Jurkat, Clone E6-1 (cell line): ENCODE measurements around the gene MRPL48.
A peak's percentile ranks its signal among the peaks of the same experiment; 100 is the strongest.

ENCODE experiments used
- DNase-seq: peaks from one replicate; pipeline ENCODE4 v3.0.0-alpha.2; 2011; ENCODE audit warnings: low read depth, low spot score
- H3K4me3 ChIP-seq: 2 replicates; pipeline ENCODE4 v1.5.1; 2011; ENCODE audit warnings: mild to moderate bottlenecking, low read length, control low read depth, moderate library complexity

MRPL48 gene

DNA sequence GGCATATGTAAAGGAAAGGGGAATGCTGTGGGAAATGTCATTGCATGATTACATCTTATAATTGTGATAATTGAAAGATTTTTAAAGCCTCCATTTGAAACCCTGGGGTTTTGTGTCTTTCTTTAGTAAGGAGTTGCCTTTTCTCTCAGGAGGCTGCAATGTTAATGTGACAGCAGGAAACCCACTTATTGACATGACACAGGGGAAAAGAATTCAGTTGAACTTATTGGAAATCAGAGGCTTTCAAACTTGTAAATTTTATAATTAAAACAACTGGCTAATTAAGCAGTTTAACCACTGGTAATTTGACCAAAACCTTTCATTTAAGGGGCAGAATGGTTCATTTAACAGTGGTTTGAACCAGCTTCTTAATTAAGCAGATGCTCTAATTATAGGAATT is 31.2 kb downstream of the MRPL48 start:
- no peak for DNase-seq
- H3K4me3 ChIP-seq: no peak overlapping the region

DNA sequence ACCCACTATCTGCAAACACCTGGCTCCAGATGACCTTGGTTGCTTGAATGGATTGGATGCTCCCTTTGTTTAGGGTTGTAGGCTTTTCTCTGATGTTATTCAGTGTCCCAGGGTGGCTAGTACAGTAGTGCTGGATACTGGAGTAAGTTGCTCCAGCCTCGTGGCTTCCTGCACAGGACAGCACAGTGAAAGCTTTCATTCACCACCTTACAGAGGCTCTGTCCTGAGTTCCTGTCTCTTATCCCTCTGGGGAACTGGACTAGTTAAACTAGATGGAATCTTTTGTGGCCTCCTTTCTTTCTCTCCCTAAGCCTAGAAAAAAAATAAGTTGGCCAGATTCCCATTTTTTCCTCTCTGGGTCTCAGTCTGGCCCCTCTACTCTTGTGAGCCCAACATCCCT is 42.6 kb downstream of the MRPL48 start:
- no peak overlapping the region for H3K4me3 ChIP-seq

DNA sequence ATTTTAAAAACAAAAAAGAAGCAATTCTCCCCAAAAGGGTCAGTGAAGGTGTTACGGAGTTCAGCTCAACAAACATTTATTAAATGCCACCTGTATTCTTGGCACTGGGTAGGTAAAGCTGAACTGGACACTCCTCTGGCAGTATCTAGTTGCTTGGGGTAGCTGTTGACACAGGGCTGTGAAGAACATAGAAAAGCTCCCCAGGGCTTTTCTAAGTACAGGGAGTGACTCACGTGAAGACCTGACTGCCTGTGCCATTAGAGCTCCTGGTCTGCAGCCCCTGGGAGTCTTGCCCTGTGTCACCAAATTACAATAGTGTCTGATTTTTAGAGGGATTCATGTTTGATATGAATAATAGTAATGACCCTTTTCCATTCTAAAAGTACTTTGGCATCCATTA is 45.4 kb downstream of the MRPL48 start:
- no peak for DNase-seq
- H3K4me3 ChIP-seq: no peak overlapping the region

More for the DNA sequence above, 42.6 kb downstream of the MRPL48 start:
- no peak for DNase-seq

DNA sequence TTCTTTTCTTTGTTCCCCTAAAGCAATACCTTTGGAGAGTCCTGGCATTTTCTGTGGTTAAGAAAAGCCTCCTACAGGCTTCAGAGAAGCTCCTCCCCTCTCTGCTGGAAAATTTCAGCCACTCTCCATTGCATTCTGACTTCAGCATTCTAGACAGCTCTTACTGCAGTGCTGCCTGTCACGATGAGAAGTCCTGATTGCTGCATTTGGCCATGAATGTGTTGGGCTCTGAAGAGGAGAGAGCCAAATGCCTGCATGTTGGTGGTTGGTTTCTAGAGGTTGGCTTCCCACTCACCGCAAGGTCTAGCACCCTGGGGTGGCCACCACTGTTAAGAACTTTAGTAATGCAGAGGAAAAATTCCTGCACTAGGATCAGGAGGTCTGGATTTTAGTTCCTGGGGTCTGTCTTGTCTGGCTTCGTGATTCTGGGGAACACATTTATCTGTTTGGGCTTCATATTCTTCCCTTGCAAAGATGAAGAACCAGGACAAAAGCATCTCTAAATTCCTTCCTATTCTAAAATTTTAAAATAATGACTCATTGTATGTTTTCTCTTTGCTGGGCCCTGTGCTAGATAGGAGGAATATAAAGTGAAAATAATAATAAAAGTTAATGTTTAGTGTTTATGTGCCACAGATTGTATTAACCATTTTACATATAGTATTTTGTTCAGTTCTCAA is 50.9 kb downstream of the MRPL48 start:
- no peak for DNase-seq
- H3K4me3 ChIP-seq: no peak overlapping the region

DNA sequence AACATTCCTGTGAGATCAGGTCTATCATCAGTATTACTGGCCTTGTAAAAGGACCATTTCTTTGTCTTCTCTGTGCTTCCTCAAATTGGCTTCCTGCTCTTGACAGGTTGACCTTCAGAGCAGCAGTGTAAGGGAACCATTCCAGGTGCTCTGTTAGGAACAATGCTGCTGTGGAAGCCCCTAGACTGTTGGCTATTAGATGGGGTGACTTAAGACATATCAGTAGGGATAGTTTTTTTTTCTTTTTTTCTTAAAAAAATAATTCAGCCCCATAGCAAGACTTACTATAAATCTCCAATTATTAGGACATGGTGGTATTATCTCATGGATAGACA is 51.4 kb downstream of the MRPL48 start:
- no peak for DNase-seq
- H3K4me3 ChIP-seq: no peak overlapping the region

DNA sequence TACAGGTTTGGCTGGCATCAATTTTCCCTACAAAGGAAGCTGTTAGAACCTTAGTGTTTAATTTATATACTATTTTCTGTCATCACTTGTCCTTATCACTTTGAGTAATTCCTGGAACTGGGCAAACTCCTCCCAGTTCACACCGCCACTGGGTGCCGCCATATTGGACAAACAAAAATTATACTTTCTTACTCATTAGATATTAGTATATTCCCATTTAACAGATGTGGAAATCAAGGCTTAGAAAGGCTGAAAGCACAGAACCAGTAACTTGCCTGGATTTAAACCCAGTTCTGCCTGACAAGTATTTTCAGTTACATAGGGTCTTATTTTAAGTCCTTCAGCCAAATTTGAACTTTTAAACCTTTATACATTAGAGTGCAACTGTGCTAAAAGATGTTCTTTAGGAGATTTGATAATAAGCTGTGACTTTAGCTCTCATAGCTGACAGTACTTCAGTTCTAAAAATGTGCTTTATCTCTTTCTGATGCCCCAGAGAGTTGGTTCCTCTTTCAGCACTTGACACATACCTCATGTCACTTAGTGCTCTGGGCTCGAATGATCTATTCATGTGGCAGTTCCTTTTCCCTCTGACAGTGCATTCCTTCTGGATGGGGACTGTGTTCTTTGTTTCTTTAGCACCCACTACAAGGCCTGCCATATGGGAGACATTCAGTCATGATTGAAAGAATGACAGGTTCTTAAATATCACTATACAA is 63.5 kb downstream of the MRPL48 start:
- no peak overlapping the region for H3K4me3 ChIP-seq
- DNase-seq: no peak

DNA sequence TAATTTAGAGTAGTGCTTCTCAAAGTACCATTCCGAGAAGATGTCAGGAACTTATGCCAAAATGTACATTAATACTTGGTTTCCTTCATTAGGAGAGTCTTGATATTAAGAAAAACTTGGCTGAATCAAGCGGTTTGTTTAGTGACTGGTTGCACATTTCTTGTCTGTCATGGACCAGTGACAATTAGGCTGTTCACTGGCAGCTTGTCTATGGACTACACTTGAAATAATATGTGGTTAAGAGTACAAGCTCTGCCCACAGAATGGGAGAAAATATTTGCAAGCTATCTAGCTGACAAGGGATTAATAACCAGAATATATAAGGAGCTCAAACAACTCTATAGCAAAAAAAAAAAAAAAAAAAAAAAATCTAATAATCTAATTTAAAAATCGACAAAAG is 64.4 kb downstream of the MRPL48 start:
- no peak overlapping the region for H3K4me3 ChIP-seq
- DNase-seq: no peak

DNA sequence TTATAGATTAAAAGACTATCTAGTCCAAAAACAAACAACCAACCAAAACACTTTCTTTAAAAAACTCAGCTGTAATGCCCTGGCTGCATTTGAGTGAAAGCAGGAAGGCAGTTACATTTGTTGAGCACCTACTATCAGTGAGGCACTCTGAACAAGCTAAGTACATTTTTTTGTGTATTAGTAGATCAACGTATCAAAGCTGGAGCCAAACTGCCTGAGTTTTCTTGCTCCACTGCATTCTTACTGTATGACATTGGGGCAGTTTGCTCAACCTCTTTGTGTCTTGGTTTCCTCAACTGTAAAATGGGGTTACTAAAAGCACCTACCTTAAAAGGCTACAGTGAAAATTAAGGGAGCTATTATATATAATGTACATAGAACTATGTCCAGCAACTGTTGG is 67.0 kb downstream of the MRPL48 start:
- H3K4me3 ChIP-seq: no peak overlapping the region
- no peak for DNase-seq

DNA sequence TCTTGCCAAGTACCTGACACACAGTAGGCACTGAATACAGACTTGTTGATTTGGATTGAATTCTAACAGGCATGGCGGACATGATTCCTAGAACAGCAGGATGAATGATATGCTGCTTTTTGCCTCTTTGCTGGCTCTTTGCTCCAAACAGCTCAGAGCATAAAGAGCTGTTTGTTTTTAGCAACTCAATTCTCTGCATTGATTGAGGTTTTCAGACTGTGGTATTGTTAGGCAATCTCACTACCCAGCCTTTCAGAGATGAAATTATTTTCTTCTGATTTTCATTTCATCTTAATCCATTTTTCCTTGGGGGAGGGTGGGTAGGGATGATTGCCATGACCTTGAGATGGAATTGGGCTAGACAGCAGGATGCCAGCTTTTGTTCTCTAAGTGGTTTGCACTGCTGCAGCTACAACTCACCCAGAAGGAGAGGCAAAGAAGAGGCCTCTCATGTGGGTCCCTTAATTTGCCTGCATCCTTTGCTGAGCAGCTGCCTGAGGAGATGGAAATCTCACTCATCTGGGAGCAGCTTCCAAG is 68.4 kb downstream of the MRPL48 start:
- no peak overlapping the region for H3K4me3 ChIP-seq
- no peak for DNase-seq

DNA sequence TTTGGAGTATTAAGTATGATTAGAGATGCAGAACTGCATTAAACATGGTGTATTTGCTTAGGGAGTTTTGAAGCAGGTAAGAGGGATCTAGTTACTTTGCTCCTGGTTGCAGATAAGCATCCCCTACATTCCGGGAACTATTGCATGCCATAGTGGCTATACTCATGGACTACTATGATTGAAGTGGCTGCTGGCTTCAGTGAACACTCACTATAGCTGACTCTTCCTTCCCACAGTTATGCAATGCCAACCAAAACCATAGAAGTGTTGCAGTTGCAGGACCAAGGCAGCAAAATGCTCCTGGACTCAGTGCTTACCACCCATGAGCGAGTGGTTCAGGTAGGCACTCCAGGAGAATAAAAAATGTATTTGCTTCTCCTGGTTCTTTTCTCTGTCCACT is 72.0 kb downstream of the MRPL48 start:
- DNase-seq: no peak
- no peak overlapping the region for H3K4me3 ChIP-seq

DNA sequence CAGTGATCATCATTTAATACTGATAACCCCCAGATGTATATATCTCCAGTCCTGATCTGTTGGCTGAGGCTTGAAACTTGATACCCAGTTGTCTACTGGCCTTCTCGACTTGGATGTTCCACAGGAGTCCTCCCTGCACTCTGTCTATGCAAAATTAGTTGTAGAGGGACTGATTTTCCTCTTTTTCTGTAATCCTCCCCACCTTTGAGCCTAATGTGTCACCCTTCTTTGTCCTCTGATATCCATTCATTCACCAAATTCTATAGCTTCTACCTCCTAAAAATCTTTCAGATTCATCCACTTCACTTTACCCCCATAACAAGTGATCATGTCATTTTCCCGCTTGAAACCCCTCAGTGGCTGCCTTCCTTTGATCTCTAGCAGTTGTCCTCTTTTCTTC is 72.5 kb downstream of the MRPL48 start:
- no peak for DNase-seq
- no peak overlapping the region for H3K4me3 ChIP-seq

DNA sequence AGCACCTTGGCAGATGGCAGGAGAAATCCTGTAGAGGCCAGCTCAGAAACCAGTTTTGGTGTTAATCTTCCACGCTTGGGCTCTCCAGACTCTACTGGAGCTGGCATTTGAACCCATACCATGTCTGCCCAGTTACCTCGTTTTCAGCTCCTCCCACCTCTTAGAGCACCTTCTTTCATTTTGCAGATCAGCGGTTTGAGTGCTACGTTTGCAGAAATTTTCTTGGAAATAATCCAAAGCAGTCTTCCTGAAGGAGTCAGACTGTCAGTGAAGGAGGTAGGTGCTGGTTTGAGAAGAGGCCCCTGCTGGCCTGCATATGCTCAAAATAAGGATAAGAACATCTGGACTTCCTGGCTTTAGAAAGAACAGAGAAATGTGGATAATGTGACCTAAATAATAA is 75.3 kb downstream of the MRPL48 start:
- H3K4me3 ChIP-seq: no peak overlapping the region
- no peak for DNase-seq

DNA sequence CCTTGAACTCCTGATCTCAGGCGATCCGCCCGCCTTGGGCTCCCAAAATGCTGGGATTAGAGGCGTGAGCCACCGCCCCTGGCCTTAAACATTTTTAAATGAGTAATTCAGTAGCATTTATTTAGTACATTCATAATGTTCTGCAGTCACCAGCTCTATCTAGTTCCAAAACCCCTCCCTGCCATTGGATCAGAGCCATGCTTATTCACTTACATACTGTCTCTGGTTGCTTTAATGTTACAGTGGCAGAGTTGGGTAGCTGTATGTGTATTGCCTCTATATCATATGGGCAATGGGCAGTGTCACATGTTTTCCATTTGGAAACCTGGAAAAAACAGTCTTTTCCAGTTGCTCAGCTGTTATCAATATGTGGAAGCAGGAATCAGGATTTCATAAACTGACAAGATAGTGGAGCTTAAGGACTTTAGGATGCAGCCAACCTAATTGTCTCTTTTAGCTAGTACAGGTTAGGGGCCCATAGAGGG is 78.5 kb downstream of the MRPL48 start:
- no peak for DNase-seq
- no peak overlapping the region for H3K4me3 ChIP-seq

DNA sequence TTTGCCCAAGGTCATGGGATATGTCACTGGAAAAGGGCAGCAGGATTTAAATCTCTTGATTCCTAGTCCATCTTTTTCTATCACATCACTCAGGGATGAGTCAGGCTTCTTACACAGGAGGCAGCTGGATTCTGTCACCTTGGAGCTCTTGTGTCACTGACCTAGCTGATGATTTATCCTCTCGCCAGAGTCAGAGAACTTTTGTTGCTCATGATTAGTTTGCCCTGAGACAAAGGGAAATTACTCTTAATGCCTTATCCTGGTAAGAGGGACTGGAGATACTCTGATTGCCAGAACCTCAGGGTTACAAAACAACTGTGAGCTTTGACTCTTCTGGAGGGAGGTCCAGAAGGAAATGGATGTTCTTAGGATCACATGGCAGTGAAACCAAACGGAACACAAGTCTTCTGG is 78.9 kb downstream of the MRPL48 start:
- DNase-seq: no peak
- no peak overlapping the region for H3K4me3 ChIP-seq

DNA sequence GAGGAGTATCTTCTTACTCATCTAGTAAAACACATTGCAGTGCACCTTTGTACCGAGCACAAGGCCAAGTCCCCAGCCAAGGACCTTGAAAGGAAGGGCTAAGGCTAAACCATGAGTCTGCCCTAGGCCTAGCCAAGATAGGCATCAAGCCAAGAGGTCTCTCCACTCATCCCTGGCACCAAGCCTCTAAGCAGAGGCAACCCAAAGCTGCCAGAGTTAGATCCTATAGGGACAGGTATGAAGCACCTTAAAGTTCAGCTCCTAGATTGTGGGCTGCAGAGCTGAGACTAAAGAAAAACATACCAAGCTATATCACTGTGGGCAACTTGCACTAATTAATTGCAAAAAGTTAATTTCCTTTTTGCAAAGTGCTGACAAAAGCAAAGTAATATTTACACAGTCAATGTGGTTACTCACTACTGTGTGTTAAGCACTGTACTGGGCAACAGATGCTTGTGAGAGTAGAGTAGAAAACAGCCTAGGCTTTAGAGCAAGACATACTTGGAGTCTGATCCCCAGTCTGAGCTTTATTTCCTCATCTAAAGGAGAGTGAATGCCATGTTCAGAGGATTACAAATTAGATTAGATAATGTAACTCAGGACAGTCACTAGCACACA is 81.8 kb downstream of the MRPL48 start:
- no peak overlapping the region for H3K4me3 ChIP-seq
- DNase-seq: no peak

DNA sequence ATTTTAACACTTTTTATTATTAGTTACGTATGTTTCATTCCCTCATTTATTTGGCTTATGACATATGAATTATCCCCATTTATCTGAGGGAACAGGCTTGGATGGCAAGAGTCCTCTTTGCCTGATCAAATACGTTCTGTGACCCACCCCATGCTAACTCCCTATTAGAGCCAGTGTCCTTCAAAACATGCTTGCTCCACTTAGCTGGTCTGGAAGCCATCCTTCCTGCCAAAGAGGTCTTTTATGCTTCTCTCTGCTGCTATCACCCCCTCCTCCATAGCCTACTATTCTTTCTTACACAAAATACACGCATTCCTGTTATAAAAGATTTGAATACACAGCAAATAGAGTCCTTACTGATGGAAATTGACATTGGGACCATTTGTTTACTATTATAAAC is 82.6 kb downstream of the MRPL48 start:
- no peak overlapping the region for H3K4me3 ChIP-seq
- DNase-seq: no peak

DNA sequence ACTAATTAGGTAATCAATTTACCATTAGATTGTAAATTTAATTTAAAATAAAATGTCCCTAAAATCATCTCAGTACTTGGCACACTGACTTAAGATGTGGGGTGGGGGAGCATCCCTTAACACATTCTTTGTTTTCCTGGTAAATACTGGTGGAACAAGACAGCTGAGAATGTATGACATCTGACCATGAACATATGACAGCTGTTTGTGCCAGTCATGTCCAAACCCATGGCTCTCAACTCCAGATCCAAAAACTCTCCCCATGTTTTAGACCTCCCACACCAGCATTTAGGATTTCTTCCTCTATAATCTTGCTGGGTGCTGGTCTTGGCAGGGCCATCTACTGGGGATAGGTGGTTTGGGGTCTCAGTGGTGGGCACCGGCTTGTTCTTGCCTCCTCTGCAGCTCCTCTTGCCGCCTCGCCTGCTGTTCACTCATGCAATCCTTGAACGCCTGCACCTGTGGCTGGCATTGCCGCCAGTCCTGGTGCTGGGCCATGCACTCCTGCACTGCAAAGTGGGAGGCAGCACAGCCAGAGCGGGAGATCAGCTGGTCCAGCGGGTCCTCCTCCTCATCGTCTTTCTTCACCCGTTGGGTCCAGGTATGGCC is 85.2 kb downstream of the MRPL48 start:
- DNase-seq: no peak
- no peak overlapping the region for H3K4me3 ChIP-seq

DNA sequence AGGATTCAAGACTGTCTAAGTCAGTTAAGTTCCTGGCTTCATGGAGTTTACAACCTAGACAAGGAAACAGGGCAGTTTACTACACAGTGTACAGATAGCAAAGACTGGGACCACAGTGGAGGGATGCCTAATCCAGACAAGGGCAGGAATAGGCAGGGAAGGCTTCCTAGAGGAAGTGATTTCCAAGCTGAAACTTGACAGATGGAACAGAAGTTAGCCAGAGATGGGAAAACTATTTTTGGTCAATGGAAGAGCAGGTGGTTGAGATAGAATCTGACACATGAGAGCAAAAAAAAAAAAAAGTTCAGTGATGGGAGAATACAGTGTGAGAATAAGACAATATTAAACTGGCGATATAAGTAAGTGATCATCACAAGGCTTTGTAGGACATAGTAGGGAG is 87.7 kb downstream of the MRPL48 start:
- no peak for DNase-seq
- H3K4me3 ChIP-seq: peak overlapping the region; percentile 100

DNA sequence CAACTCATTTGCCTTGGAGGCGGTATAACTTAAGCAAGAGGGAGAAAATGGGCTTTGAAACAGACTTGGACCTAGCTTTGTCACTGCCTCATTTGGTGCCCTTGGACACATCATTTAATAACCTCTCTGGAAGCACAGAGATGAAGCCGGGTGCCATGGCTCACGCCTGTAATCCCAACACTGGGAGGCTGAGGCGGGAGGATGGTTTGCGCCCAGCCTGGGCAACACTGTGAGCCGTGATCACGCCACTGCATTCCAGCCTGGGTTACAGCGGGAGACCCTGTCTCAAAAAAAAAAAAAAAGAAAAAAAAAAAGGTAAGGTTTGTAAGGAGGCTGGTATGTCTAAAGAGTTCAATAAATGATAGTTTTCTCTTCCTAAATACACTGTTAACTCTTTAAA is 88.2 kb downstream of the MRPL48 start:
- DNase-seq: no peak
- H3K4me3 ChIP-seq: peak overlapping the region; percentile 100
